Right lung (tissue), 5 donors: ENCODE results near the gene BBS1. TPM values are rescaled to one million over a fixed set of nuclear protein-coding genes. Genes with fewer than 3 reads are reported as not detected.
"Not testable (repeated sequence)": the region's sequence is repeated elsewhere in the genome, so short reads cannot be mapped to it uniquely, and the experiment has no call there.

Experiments
- DNase-seq, 2 donors: peaks; one replicate each; pipeline ENCODE4 v3.0.0-alpha.2; 2013
- polyA plus RNA-seq, 5 donors: library from polyadenylated mRNA; unstranded; fragments of 120-200 nt; gene quantifications; one replicate each; pipeline versions ENCODE4 v1.2.1 to v1.2.3, GENCODE V29; 2013; ENCODE audit warnings: inconsistent platforms in 1 of 5, low replicate concordance in 1 of 5; ENCODE audit not compliant: insufficient read length in 5 of 5, insufficient read depth in 1 of 5

Gene BBS1
- polyA plus RNA-seq, 5 donors = 54.5 to 80.1 (median 58.5) TPM

GRCh38 chr11:66570079-66570849 is 59.8 kb downstream of the BBS1 start:
- DNase-seq = no peak

GRCh38 chr11:66570850-66571180 is 60.4 kb downstream of the BBS1 start:
- no peak for DNase-seq

- DNase-seq = peak; percentile 40 to 57
These were observed 68.7 kb downstream of the BBS1 start for GRCh38 chr11:66579017-66579606.

DNA sequence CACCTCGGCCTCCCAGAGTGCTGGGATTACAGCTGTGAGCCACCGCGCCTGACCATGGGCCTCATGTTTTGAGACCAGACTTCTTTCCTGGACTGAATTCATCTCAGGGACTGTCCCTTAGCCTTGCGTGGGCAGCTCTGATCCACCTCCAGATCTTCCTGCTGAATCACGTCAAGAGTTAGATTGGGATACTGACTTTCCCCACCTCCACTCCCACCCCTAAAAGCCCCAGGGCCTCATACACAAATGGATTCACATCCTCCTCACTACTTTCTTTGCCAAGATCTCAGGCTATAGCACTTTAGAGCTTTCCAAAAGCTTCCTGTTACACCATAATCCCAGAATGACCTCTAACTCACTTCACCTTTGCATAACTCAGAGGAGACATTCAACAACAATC is 70.4 kb downstream of the BBS1 start:
- DNase-seq = no peak

- no peak for DNase-seq
These were observed 70.8 kb downstream of the BBS1 start for GRCh38 chr11:66581261-66581660.

DNA sequence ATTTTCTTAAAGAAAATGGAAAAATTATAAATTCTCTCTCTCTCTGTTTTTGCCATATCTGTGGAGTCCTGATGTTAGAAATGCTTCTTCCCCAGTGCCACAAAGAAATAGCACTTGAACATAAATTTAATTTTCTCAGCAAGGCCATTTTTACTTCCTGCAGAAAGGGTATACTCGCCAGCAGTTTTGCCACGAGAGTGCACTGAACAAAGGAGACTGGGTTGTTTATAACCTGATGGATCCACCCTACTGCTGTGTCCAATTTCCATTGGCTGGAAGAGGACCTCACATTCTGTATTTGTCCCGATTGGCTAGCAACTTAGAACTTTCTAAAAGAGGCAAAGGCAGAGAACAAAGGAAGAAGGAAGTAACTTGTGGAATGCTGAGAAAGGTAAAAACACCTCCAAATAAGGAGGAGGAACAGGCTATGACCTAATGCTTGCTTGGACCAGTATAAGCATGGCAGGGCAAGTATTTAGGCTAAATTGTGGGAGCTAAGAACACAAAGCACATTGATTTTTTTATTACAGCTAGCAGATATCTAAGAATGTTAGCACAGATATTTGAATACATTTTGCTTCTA is 72.2 kb downstream of the BBS1 start:
- not testable (repeated sequence) for DNase-seq

Other genes with a start within 250 kb of the BBS1 start
- 100 to 1,000 TPM; 107 to 161 (median 120) TPM for gene RAB1B, start 242.0 kb upstream of the BBS1 start, polyA plus RNA-seq
- 1 to 10 TPM; 3.4 to 5.2 (median 4.0) TPM for gene CNIH2, start 232.5 kb upstream of the BBS1 start, polyA plus RNA-seq
- gene YIF1A, start 221.5 kb upstream of the BBS1 start, polyA plus RNA-seq = 10 to 100 TPM; 26.3 to 66.5 (median 38.8) TPM
- under 1 TPM; 0.33 to 0.51 (median 0.40) TPM for gene TMEM151A, start 218.7 kb upstream of the BBS1 start, polyA plus RNA-seq
- gene CD248, start 193.6 kb upstream of the BBS1 start, polyA plus RNA-seq = 100 to 1,000 TPM in 2 of 5 donors, 10 to 100 TPM in 3; 67.2 to 162 (median 89.2) TPM
- gene RIN1, start 174.2 kb upstream of the BBS1 start, polyA plus RNA-seq = 1 to 10 TPM; 2.1 to 4.5 (median 3.5) TPM
- gene BRMS1, start 165.5 kb upstream of the BBS1 start, polyA plus RNA-seq = 10 to 100 TPM; 21.8 to 32.5 (median 25.1) TPM
- 10 to 100 TPM; 28.1 to 38.5 (median 31.5) TPM for gene B4GAT1, start 163.0 kb upstream of the BBS1 start, polyA plus RNA-seq
- gene SLC29A2, start 138.9 kb upstream of the BBS1 start, polyA plus RNA-seq = 10 to 100 TPM in 2 of 5 donors, 1 to 10 TPM in 3; 7.1 to 12.0 (median 9.5) TPM
- gene NPAS4, start 89.6 kb upstream of the BBS1 start, polyA plus RNA-seq = under 1 TPM; 0.14 to 0.38 (median 0.17) TPM
- 10 to 100 TPM; 63.2 to 78.7 (median 73.0) TPM for gene MRPL11, start 71.8 kb upstream of the BBS1 start, polyA plus RNA-seq
- 1 to 10 TPM; 4.1 to 6.2 (median 4.6) TPM for gene PELI3, start 43.7 kb upstream of the BBS1 start, polyA plus RNA-seq
- 10 to 100 TPM; 13.5 to 25.4 (median 15.8) TPM for gene DPP3, start 30.2 kb upstream of the BBS1 start, polyA plus RNA-seq
- 1 to 10 TPM; 3.8 to 6.9 (median 5.7) TPM for gene ZDHHC24, start 35.4 kb downstream of the BBS1 start, polyA plus RNA-seq
- gene ACTN3, start 36.3 kb downstream of the BBS1 start, polyA plus RNA-seq = 1 to 10 TPM in 1 of 5 donors, under 1 TPM in 1, not detected in 3; 0.24 to 3.8 TPM
- 10 to 100 TPM; 33.9 to 54.7 (median 51.8) TPM for gene CTSF, start 58.0 kb downstream of the BBS1 start, polyA plus RNA-seq
- gene CCDC87, start 82.4 kb downstream of the BBS1 start, polyA plus RNA-seq = under 1 TPM; 0.10 to 0.18 (median 0.15) TPM
- 10 to 100 TPM; 69.4 to 95.7 (median 82.2) TPM for gene CCS, start 82.5 kb downstream of the BBS1 start, polyA plus RNA-seq
- gene RBM14, start 106.0 kb downstream of the BBS1 start, polyA plus RNA-seq = 10 to 100 TPM; 69.2 to 90.3 (median 81.2) TPM
- gene RBM4, start 128.1 kb downstream of the BBS1 start, polyA plus RNA-seq = 100 to 1,000 TPM; 222 to 239 (median 232) TPM
- gene RBM4B, start 167.3 kb downstream of the BBS1 start, polyA plus RNA-seq = 10 to 100 TPM; 68.7 to 81.9 (median 76.5) TPM
- 10 to 100 TPM in 2 of 5 donors, 1 to 10 TPM in 3; 6.1 to 11.5 (median 8.2) TPM for gene SPTBN2, start 218.6 kb downstream of the BBS1 start, polyA plus RNA-seq